OCI-LY3 (cell line): Measurements from ENCODE around the gene ROCK2.

Experiments used
- H2AFZ ChIP-seq: fragments of 200-600, 300-600 bp; shearing (Covaris generic); 2 replicates; pipeline ENCODE4 v1.6.0; 2014; ENCODE audit warnings: antibody characterized with exemption, low read depth, low read length
- H3K27ac ChIP-seq: fragments of 200-600, 300-600 bp; sonication (generic); 2 replicates; pipeline ENCODE4 v1.5.1; 2014; ENCODE audit warnings: mild to moderate bottlenecking, low read length, moderate library complexity, mixed read lengths
- H3K27me3 ChIP-seq: fragments of 200-600, 300-600 bp; sonication (generic); 2 replicates; pipeline ENCODE4 v1.6.1; 2014; ENCODE audit warnings: low read depth, low read length, mixed read lengths
- H3K36me3 ChIP-seq: fragments of 200-600, 300-600 bp; sonication (generic); replicated peaks from 2 replicates; pipeline ENCODE3; 2014; ENCODE audit warnings: low read depth, low read length, mixed read lengths
- H3K4me1 ChIP-seq: fragments of 300-600, 200-600 bp; sonication (generic); 2 replicates; pipeline ENCODE4 v1.6.1; 2014; ENCODE audit warnings: low read length, mixed read lengths
- H3K4me2 ChIP-seq: fragments of 200-600, 300-600 bp; sonication (generic); 2 replicates; pipeline ENCODE4 v1.6.1; 2014; ENCODE audit warnings: low read length, mixed read lengths
- H3K4me3 ChIP-seq: fragments of 300-600, 200-600 bp; sonication (generic); 2 replicates; pipeline ENCODE4 v1.5.1; 2014; ENCODE audit warnings: antibody characterized with exemption, mild to moderate bottlenecking, low read length, moderate library complexity
- H3K79me2 ChIP-seq: fragments of 300-600, 200-600 bp; shearing (Covaris generic); 2 replicates; pipeline ENCODE4 v1.6.1; 2014; ENCODE audit warnings: mild to moderate bottlenecking, low read length, mixed read lengths
- H3K9ac ChIP-seq: fragments of 300-600, 200-600 bp; shearing (Covaris generic); 2 replicates; pipeline ENCODE4 v1.6.0; 2014; ENCODE audit warnings: mild to moderate bottlenecking, low read length, moderate library complexity
- H3K9me3 ChIP-seq: fragments of 200-600, 300-600 bp; shearing (Covaris generic); 2 replicates; pipeline ENCODE4 v1.6.1; 2014; ENCODE audit warnings: low read length, mixed read lengths; ENCODE audit not compliant: insufficient read depth
- H4K20me1 ChIP-seq: fragments of 200-600, 300-600 bp; sonication (generic); 2 replicates; pipeline ENCODE4 v1.6.1; 2016; ENCODE audit warnings: low read length, mixed read lengths; ENCODE audit not compliant: insufficient read depth
- EZH2phosphoT487 ChIP-seq: fragments of 200-600 bp; shearing (Covaris generic); IDR thresholded peaks from 2 replicates; pipeline ENCODE4 v1.6.1; 2018; ENCODE audit warnings: antibody characterized with exemption, mixed run types, low read depth
- TF ChIP-seq, protein P1 (sequence below): fragments of 200-600, 300-600 bp; sonication (generic); IDR thresholded peaks from 2 replicates; pipeline ENCODE4 v1.5.1; 2014; ENCODE audit warnings: antibody characterized with exemption, low read length, low read depth

Gene ROCK2

DNA sequence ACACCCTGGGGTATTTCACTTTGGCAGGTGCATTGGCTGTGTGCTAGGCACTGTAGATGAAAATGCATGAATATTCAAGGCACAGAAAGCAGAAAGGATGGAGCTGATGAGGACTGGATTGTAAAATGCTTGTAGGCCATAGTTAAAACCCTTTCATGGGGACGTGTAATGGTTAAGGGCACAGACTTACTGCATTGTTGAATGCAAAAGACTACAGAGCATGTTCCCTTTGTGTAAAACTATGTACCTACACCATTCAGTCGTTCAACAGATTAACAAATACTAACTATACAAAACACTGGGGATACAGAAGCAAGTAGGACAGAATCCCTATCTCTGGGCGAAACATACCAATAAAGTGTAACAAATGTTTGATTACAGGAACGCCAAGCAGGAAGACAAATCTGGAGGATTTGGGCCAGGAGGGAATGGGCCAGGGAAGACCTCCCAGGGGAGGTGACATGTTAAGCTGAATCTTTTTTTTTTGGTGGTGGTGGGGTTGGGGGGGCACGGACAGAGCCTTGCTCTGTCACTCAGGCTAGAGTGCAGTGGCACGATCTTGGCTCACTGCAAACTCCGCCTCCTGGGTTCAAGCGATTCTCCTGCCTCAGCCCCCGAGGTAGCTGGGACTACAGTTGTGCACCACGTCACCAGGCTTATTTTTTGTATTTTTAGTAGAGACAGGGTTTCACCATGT is 19.6 kb upstream of the ROCK2 start:
- Histone ChIP-seq H3K27me3 (peaks cover 4% of the 10 kb centered on the region; the same call in 1 of the 2 replicates), H3K9me3 (no peaks in the 10 kb centered on the region), H3K27ac (no peak overlapping the region), H4K20me1 (no peaks in the 10 kb centered on the region), H3K4me2 (no peak overlapping the region), H2AFZ (no peak overlapping the region), H3K79me2 (no peaks in the 10 kb centered on the region), H3K4me3 (no peak overlapping the region), H3K4me1 (no peaks in the 10 kb centered on the region), H3K9ac (no peak overlapping the region), H3K36me3 (no peaks in the 10 kb centered on the region)
- no peak for TF ChIP-seq EZH2phosphoT487
- TF ChIP-seq, protein P1, sequence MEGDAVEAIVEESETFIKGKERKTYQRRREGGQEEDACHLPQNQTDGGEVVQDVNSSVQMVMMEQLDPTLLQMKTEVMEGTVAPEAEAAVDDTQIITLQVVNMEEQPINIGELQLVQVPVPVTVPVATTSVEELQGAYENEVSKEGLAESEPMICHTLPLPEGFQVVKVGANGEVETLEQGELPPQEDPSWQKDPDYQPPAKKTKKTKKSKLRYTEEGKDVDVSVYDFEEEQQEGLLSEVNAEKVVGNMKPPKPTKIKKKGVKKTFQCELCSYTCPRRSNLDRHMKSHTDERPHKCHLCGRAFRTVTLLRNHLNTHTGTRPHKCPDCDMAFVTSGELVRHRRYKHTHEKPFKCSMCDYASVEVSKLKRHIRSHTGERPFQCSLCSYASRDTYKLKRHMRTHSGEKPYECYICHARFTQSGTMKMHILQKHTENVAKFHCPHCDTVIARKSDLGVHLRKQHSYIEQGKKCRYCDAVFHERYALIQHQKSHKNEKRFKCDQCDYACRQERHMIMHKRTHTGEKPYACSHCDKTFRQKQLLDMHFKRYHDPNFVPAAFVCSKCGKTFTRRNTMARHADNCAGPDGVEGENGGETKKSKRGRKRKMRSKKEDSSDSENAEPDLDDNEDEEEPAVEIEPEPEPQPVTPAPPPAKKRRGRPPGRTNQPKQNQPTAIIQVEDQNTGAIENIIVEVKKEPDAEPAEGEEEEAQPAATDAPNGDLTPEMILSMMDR, result no peak

DNA sequence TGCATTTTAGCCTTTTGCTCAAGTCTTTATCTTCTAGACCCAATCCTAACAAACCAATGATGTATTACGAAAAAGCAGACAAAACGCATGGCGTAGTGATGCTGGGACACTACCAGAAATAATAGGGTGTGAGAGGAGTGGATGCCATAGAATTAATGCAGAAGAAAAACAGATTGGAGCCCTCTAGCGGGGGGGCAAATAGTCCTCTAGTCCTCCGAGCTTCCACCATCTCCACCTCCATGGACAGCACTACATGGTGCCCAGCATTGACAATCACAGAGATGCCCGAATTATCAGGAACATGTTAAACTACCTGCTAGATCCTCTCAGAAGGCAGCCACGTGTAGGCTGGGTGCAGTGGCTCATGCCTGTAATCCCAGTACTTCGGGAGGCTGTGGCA is 15.4 kb upstream of the ROCK2 start:
- H2AFZ ChIP-seq, result no peak overlapping the region
- H3K9me3 ChIP-seq, result no peaks in the 10 kb centered on the region

DNA sequence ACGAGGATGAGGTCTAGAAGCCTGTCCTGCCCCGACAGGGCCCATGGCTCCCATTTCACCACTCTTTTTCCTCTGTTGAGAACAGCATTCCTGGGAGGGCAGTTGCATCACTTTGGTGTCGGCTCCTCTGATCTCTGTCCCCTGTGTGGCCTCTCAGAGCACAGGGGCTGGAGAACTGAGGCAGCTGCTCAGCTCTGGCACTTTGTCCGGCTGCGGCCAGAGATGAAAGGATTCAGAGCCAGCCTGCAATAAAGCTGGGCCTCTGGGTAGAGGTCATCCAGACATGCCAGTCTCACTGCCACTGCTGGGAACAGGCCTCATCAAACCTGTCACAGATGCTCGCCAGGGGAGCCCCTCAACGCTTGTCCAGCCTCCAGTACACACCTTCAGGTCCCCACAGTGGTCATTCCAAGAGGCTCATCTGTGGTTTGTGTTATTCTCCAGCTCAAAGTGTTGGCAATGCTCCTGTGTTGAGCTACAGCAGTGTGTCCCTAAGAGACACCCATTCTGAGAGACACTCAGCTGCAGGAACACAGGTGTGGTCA is 13.1 kb upstream of the ROCK2 start:
- Histone ChIP-seq H3K4me2 (no peak overlapping the region), H3K4me3 (no peak overlapping the region), H3K27me3 (no peaks in the 10 kb centered on the region), H3K9me3 (no peaks in the 10 kb centered on the region), H4K20me1 (no peaks in the 10 kb centered on the region), H3K4me1 (no peaks in the 10 kb centered on the region), H3K27ac (no peak overlapping the region), H3K79me2 (no peaks in the 10 kb centered on the region), H3K36me3 (no peaks in the 10 kb centered on the region), H3K9ac (no peak overlapping the region), H2AFZ (no peak overlapping the region)
- TF ChIP-seq EZH2phosphoT487, result no peak
- TF ChIP-seq, protein P1, result no peak

More for the DNA sequence above, 15.4 kb upstream of the ROCK2 start:
- Histone ChIP-seq H3K79me2 (no peaks in the 10 kb centered on the region), H3K27ac (no peak overlapping the region), H4K20me1 (no peaks in the 10 kb centered on the region), H3K36me3 (no peaks in the 10 kb centered on the region), H3K4me1 (no peaks in the 10 kb centered on the region), H3K4me3 (no peak overlapping the region), H3K4me2 (no peak overlapping the region), H3K27me3 (no peaks in the 10 kb centered on the region), H3K9ac (no peak overlapping the region)
- TF ChIP-seq EZH2phosphoT487, result no peak
- TF ChIP-seq, protein P1, result no peak

DNA sequence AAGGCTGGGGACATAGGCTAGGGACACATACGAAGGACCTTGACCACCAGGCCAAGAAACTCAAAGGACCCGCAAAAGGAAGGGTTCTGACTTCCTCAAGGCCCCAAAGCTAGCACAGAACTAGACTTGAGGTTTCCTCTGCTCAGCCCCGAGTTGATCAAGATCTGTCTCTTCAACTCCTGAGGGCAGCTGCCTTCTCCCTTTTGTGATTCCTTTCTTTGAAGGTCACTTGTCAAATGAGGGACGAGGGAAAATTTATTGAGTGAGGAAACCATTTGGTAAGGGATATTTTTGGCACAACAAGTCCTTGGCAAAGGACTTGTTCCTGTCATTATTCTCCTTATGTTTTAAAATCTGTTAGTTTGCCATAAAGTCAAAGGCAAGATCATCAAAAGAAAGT is 12.3 kb upstream of the ROCK2 start:
- Histone ChIP-seq H3K4me3 (no peak overlapping the region), H3K4me1 (no peaks in the 10 kb centered on the region), H3K79me2 (no peaks in the 10 kb centered on the region), H3K9ac (no peak overlapping the region), H3K27me3 (no peaks in the 10 kb centered on the region), H3K36me3 (no peaks in the 10 kb centered on the region), H4K20me1 (no peaks in the 10 kb centered on the region), H3K27ac (no peak overlapping the region), H2AFZ (no peak overlapping the region), H3K9me3 (no peaks in the 10 kb centered on the region), H3K4me2 (no peak overlapping the region)
- TF ChIP-seq, protein P1, result no peak
- no peak for TF ChIP-seq EZH2phosphoT487
